ENCODE measurements around the gene ELMO3. TPM values are rescaled to one million over a fixed set of nuclear protein-coding genes. Genes with fewer than 3 reads are reported as not detected.

Gene ELMO3
- total RNA-seq, 1 donor from 2014 or later = 0.56 TPM

GRCh38 chr16:67179421-67180080, 19.4 kb upstream of the ELMO3 start:
- no peak for DNase-seq (ENCODE audit: low read depth)

GRCh38 chr16:67180166-67180565, 18.8 kb upstream of the ELMO3 start:
- no peak for DNase-seq (ENCODE audit: low read depth)

GRCh38 chr16:67181346-67181745, 17.6 kb upstream of the ELMO3 start:
- peak; percentile 68 for DNase-seq (ENCODE audit: low read depth)

GRCh38 chr16:67182288-67182687, 16.6 kb upstream of the ELMO3 start:
- no peak for DNase-seq (ENCODE audit: low read depth)

GRCh38 chr16:67183284-67183626, 15.7 kb upstream of the ELMO3 start:
- DNase-seq (ENCODE audit: low read depth) = no peak

- DNase-seq (ENCODE audit: low read depth) = peak; percentile 98
These were observed 15.1 kb upstream of the ELMO3 start, which contains the start of gene MATCAP1 for GRCh38 chr16:67183627-67184452. MATCAP1 (minus strand) TSS chr16:67183963; CDS start chr16:67180610, 3,353 bp downstream.

- DNase-seq (ENCODE audit: low read depth) = no peak
These were observed 14.4 kb upstream of the ELMO3 start for GRCh38 chr16:67184453-67184994.

- DNase-seq (ENCODE audit: low read depth) = peak; percentile 95
These were observed 13.8 kb upstream of the ELMO3 start for GRCh38 chr16:67184995-67185650.

- no peak for DNase-seq (ENCODE audit: low read depth)
These were observed 13.2 kb upstream of the ELMO3 start for GRCh38 chr16:67185651-67186134.

GRCh38 chr16:67186550-67186950, 12.4 kb upstream of the ELMO3 start:
- peak; percentile 87 for DNase-seq (ENCODE audit: low read depth)

- peak; percentile 96 for DNase-seq (ENCODE audit: low read depth)
These were observed 11.6 kb upstream of the ELMO3 start for GRCh38 chr16:67187175-67187890.

- no peak for DNase-seq (ENCODE audit: low read depth)
These were observed 10.6 kb upstream of the ELMO3 start for GRCh38 chr16:67188323-67188722.

GRCh38 chr16:67188798-67189197, 10.1 kb upstream of the ELMO3 start:
- DNase-seq (ENCODE audit: low read depth) = no peak

- no peak for DNase-seq (ENCODE audit: low read depth)
These were observed 8.9 kb upstream of the ELMO3 start, which contains the start of gene EXOC3L1 for GRCh38 chr16:67190041-67190440. EXOC3L1 (minus strand) TSS chr16:67190136; CDS start chr16:67189676, 460 bp downstream.

GRCh38 chr16:67190448-67191399, 8.2 kb upstream of the ELMO3 start:
- no peak for DNase-seq (ENCODE audit: low read depth)

GRCh38 chr16:67191411-67191994, 7.4 kb upstream of the ELMO3 start:
- DNase-seq (ENCODE audit: low read depth) = no peak

- peak; percentile 91 for DNase-seq (ENCODE audit: low read depth)
These were observed 6.8 kb upstream of the ELMO3 start, which contains the start of gene E2F4 for GRCh38 chr16:67191995-67192681. E2F4 (plus strand) TSS chr16:67192155; CDS start chr16:67192228, 73 bp downstream.

GRCh38 chr16:67192781-67193361, 6.1 kb upstream of the ELMO3 start:
- DNase-seq (ENCODE audit: low read depth) = no peak
